Panc1 (cell line): ENCODE data around the gene MRPL55. TPM values are rescaled to one million over a fixed set of nuclear protein-coding genes. Genes with fewer than 3 reads are reported as not detected.

Source experiments
- ATAC-seq: fragments of 200-7000 bp; cut with Tn5 transposase; 2 replicates; pipeline ENCODE4 v1.9.1; 2020; ENCODE audit warnings: mild to moderate bottlenecking, moderate library complexity
- BruUV-seq: library from RNA; stranded (reverse); fragments of 400-500 nt; replicated peaks from 2 replicates; lab custom pipeline; 2021; lab: Mats Ljungman, UMichigan
- CTCF ChIA-PET: fragments of 300-600 bp; sonication (Branson Sonifier 250); formaldehyde crosslinking; loops from one replicate; lab custom pipeline; 2022; ENCODE audit warnings: antibody characterized with exemption; lab: Charles Lee
- POLR2A ChIA-PET: fragments of 300-600 bp; sonication (Branson Sonifier 250); formaldehyde crosslinking; loops from one replicate; lab custom pipeline; 2022; ENCODE audit warnings: antibody characterized with exemption; lab: Charles Lee
- DNase-seq: peaks from one replicate; pipeline ENCODE4 v3.0.0-alpha.2; 2010; ENCODE audit warnings: low read depth, low spot score
- H3K27ac ChIP-seq: 2 replicates; pipeline ENCODE4 v1.5.1; 2011; ENCODE audit warnings: mild to moderate bottlenecking, low read length, inconsistent platforms
- H3K27me3 ChIP-seq: fragments of 200-500 bp; sonication (Bioruptor generic); 2 replicates; pipeline ENCODE4 v1.6.0; 2014; ENCODE audit warnings: low read length, inconsistent platforms; ENCODE audit not compliant: control insufficient read depth, insufficient read depth
- H3K36me3 ChIP-seq: fragments of 200-500 bp; sonication (Bioruptor generic); 2 replicates; pipeline ENCODE4 v1.5.1; 2014; ENCODE audit warnings: inconsistent platforms, mild to moderate bottlenecking, low read length, moderate library complexity; ENCODE audit not compliant: control insufficient read depth, insufficient read depth
- H3K4me1 ChIP-seq: 2 replicates; pipeline ENCODE4 v1.5.1; 2011; ENCODE audit warnings: inconsistent platforms, mild to moderate bottlenecking, low read length, moderate library complexity; ENCODE audit not compliant: control insufficient read depth, insufficient read depth
- H3K4me3 ChIP-seq, 2 experiments: 2 replicates each; pipeline ENCODE4 v1.5.1; 2011 to 2012; ENCODE audit warnings: low read depth in 2 of 2, low read length in 2 of 2, mild to moderate bottlenecking in 2 of 2, inconsistent platforms in 1 of 2, moderate library complexity in 1 of 2
- H3K9me3 ChIP-seq: fragments of 200-500 bp; sonication (Bioruptor generic); 2 replicates; pipeline ENCODE4 v1.5.1; 2014; ENCODE audit warnings: low read depth, mild to moderate bottlenecking, inconsistent platforms, low read length, moderate library complexity; ENCODE audit not compliant: control insufficient read depth, insufficient read depth
- CTCF ChIP-seq: fragments of 450-650 bp; IDR thresholded peaks from 2 replicates; pipeline ENCODE4 v1.5.1; 2017; ENCODE audit warnings: mild to moderate bottlenecking
- POLR2AphosphoS5 ChIP-seq: IDR thresholded peaks from 2 replicates; pipeline ENCODE4 v1.6.1; 2012; ENCODE audit warnings: mild to moderate bottlenecking, low read depth, low read length, moderate library complexity
- REST ChIP-seq, 2 experiments: IDR thresholded peaks; 2 replicates each; pipeline ENCODE4 v1.6.1; 2011 to 2012; ENCODE audit warnings: low read depth in 2 of 2, control low read depth in 1 of 2, low read length in 1 of 2, mild to moderate bottlenecking in 1 of 2, moderate library complexity in 1 of 2; ENCODE audit not compliant: insufficient read depth in 1 of 2
- SIN3A ChIP-seq: IDR thresholded peaks from 2 replicates; pipeline ENCODE4 v1.6.1; 2012; ENCODE audit warnings: low read depth, mild to moderate bottlenecking, low read length, moderate library complexity, borderline replicate concordance; ENCODE audit not compliant: insufficient read depth
- TCF7L2 ChIP-seq: IDR thresholded peaks from 2 replicates; pipeline ENCODE4 v1.6.1; 2011; ENCODE audit warnings: mild to moderate bottlenecking, low read depth, low read length, inconsistent platforms
- in situ Hi-C: cut with HindIII; loops from 2 replicates; pipeline ENCODE4 v1.10.0; 2016; ENCODE audit warnings: low sequenced_read_pairs, low pct_unique_long_range_greater_than_20kb
- intact Hi-C: fragments of 100-400 bp; cut with micrococcal nuclease; formaldehyde crosslinking; loops from one replicate; pipeline ENCODE4 v1.10.0; 2022; ENCODE audit not compliant: unreplicated experiment
- total RNA-seq: library from RNA; stranded (reverse); gene quantifications from one replicate; pipeline ENCODE4 v1.2.1, GENCODE V29; 2021; ENCODE audit not compliant: unreplicated experiment

Gene MRPL55
- total RNA-seq, 1 experiment from 2014 or later, result 53.0 TPM

GRCh38 chr1:228070173-228070572 lies 38.9 kb downstream of the MRPL55 start:
- in situ Hi-C loops, result no loop called here
- no peak overlapping the region for H3K27ac ChIP-seq
- no peaks in the 10 kb centered on the region for H3K36me3 ChIP-seq
- DNase-seq, result no peak
- H3K27me3 ChIP-seq, result no peaks in the 10 kb centered on the region; the same call in 1 of the 2 replicates
- TF ChIP-seq CTCF (no peak), SIN3A (no peak), POLR2AphosphoS5 (no peak), REST (IDR thresholded peaks at IDR 0.05; ENCODE audit: insufficient read depth in 1 of 2, low read depth in 2 of 2, low read length in 1 of 2) (no peak), TCF7L2 (no peak)
- no peak overlapping the region for H3K4me3 ChIP-seq
- intact Hi-C loops, result no loop called here
- H3K4me1 ChIP-seq, result no peaks in the 10 kb centered on the region
- POLR2A ChIA-PET, result no interaction called here
- no TSS peak for BruUV-seq
- ATAC-seq, result no peak
- CTCF ChIA-PET, result no interaction called here
- no peaks in the 10 kb centered on the region for H3K9me3 ChIP-seq

- in situ Hi-C loops, result no loop called here
- intact Hi-C loops, result no loop called here
- Histone ChIP-seq H3K4me1 (no peaks in the 10 kb centered on the region), H3K9me3 (no peaks in the 10 kb centered on the region), H3K27me3 (no peaks in the 10 kb centered on the region; the same call in 1 of the 2 replicates), H3K36me3 (no peaks in the 10 kb centered on the region), H3K4me3 (no peak overlapping the region), H3K27ac (no peak overlapping the region)
- ChIA-PET POLR2A (no interaction called here), CTCF (no interaction called here)
- DNase-seq, result no peak
- TF ChIP-seq TCF7L2, result no peak
- TF ChIP-seq SIN3A, result no peak
- TF ChIP-seq POLR2AphosphoS5, result no peak
- ATAC-seq, result no peak
- no TSS peak for BruUV-seq
Observed at GRCh38 chr1:228068359-228068758, 40.7 kb downstream of the MRPL55 start.

GRCh38 chr1:228066891-228067654 lies 42.0 kb downstream of the MRPL55 start:
- no peak for ATAC-seq
- ChIA-PET CTCF (interaction anchor here (0.6 to 0.9 kb wide), 2 partner anchors 63 to 68 kb away, joined by 4 to 7 read pairs; no protein-coding TSS in a partner anchor), POLR2A (no interaction called here)
- DNase-seq, result no peak
- no peak for TF ChIP-seq CTCF
- H3K27ac ChIP-seq, result no peak overlapping the region
- H3K4me1 ChIP-seq, result no peaks in the 10 kb centered on the region
- in situ Hi-C loops, result no loop called here
- H3K4me3 ChIP-seq, result no peak overlapping the region
- intact Hi-C loops, result no loop called here
- H3K36me3 ChIP-seq, result no peaks in the 10 kb centered on the region
- BruUV-seq, result no TSS peak
- H3K27me3 ChIP-seq, result no peaks in the 10 kb centered on the region; the same call in 1 of the 2 replicates
- H3K9me3 ChIP-seq, result no peaks in the 10 kb centered on the region
